ENCODE data around the gene SLC7A5. TPM values are rescaled to one million over a fixed set of nuclear protein-coding genes. Genes with fewer than 3 reads are reported as not detected.

Gene SLC7A5
- polyA plus RNA-seq, 1 experiment = 60.2 TPM

- DNase-seq (ENCODE audit: low read depth) = no peak
- ChIA-PET CTCF (interaction anchor here (1.7 to 3.9 kb wide), 2 partner anchors 65 to 87 kb away, joined by 5 to 16 read pairs; no protein-coding TSS in a partner anchor), POLR2A (interaction anchor here (0.6 kb wide), 2 partner anchors 203 to 519 kb away, joined by 3 to 11 read pairs; no protein-coding TSS in a partner anchor)
- Histone ChIP-seq H3K36me3 (ENCODE audit: control insufficient read depth, insufficient read depth, low read length) (no peaks in the 10 kb centered on the region), H3K27me3 (ENCODE audit: control insufficient read depth, insufficient read depth, low read length) (no peaks in the 10 kb centered on the region), H3K4me3 (ENCODE audit: low read depth, low read length) (no peak overlapping the region)
- no peak for TF ChIP-seq CTCF (IDR thresholded peaks at IDR 0.05; ENCODE audit: insufficient read depth, low read depth, low read length)
Observed at GRCh38 chr16:87784812-87785211, 84.5 kb downstream of the SLC7A5 start.

- no peak for TF ChIP-seq CTCF (IDR thresholded peaks at IDR 0.05; ENCODE audit: insufficient read depth, low read depth, low read length)
- ChIA-PET CTCF (interaction anchor here (1.5 to 4.0 kb wide), 4 partner anchors 65 to 127 kb away, joined by 5 to 172 read pairs (median 42); partner anchors contain the start of gene SLC7A5), POLR2A (no interaction called here)
- no peaks in the 10 kb centered on the region for H3K36me3 ChIP-seq (ENCODE audit: control insufficient read depth, insufficient read depth, low read length)
- no peaks in the 10 kb centered on the region for H3K27me3 ChIP-seq (ENCODE audit: control insufficient read depth, insufficient read depth, low read length)
- DNase-seq (ENCODE audit: low read depth) = no peak
- H3K4me3 ChIP-seq (ENCODE audit: low read depth, low read length) = no peak overlapping the region
Observed at GRCh38 chr16:87782033-87782432, 87.3 kb downstream of the SLC7A5 start.

DNA sequence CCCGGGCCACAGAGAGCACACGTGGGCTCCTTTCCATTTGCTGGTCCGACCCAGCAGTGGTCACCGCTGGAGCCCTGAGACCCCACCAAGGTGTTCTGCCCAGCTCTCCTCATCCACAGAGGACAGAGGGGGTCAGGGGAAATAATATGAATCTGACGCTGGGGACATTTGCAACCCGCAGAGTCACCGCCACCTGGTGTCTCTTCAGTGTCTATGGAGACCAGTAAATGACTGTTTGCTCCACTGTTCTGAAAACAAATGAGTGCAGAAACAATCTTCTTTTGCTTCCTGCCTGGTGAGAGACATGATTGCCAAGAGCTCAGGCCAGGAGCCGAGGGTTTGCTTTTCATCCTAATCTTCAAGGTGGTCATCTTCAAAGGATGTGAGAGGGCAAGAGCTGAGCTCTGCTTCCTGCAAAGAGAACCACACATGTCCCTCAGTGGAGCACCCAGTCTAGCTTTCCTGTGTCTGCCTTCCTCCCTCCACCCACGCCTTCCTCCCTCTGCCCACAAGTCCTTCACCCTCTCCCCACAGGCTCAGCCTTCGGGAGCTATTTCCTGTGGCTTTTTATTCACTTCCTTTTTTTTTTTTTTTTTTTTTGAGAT, 88.8 kb downstream of the SLC7A5 start:
- TF ChIP-seq CTCF (IDR thresholded peaks at IDR 0.05; ENCODE audit: insufficient read depth, low read depth, low read length) = no peak
- H3K27me3 ChIP-seq (ENCODE audit: control insufficient read depth, insufficient read depth, low read length) = no peaks in the 10 kb centered on the region
- DNase-seq (ENCODE audit: low read depth) = no peak
- ChIA-PET POLR2A (interaction anchor here (0.6 kb wide), 2 partner anchors 88 to 91 kb away, joined by 4 read pairs; no protein-coding TSS in a partner anchor), CTCF (interaction anchor here (0.6 to 4.0 kb wide), 19 partner anchors 11 to 1004 kb away, joined by 3 to 172 read pairs (median 7); partner anchors contain the start of gene SLC7A5)
- no peaks in the 10 kb centered on the region for H3K36me3 ChIP-seq (ENCODE audit: control insufficient read depth, insufficient read depth, low read length)
- no peak overlapping the region for H3K4me3 ChIP-seq (ENCODE audit: low read depth, low read length)

Small RNAs within 50 kb of the gene (small RNA-seq; reads per million reads assigned to genes)
- not detected for gene MIR6775 (ENCODE audit: insufficient read length, low read depth, low replicate concordance)

Other genes starting within 250 kb of the SLC7A5 start
- 12.3 and 16.1 TPM in 2 replicates for gene KLHDC4, start 103.5 kb downstream of the SLC7A5 start, polyA plus RNA-seq (2011; rRNA removed)
- gene CA5A, start 67.0 kb upstream of the SLC7A5 start, polyA plus RNA-seq (2011; rRNA removed) = not detected in 2 replicates
- 11.4 and 16.5 TPM in 2 replicates for gene BANP, start 81.9 kb upstream of the SLC7A5 start, polyA plus RNA-seq (2011; rRNA removed)

All from BJ (cell line).